GM21723 (cell line): ENCODE data around the gene MTCH1.
"Not testable (repeated sequence)": the region's sequence is repeated elsewhere in the genome, so short reads cannot be mapped to it uniquely, and the experiment has no call there.

Experiments
- ATAC-seq: cut with Tn5 transposase; IDR thresholded peaks from one replicate; pipeline ENCODE4 v1.9.1; 2021; ENCODE audit warnings: mild to moderate bottlenecking, moderate library complexity; ENCODE audit not compliant: unreplicated experiment

The MTCH1 gene

DNA sequence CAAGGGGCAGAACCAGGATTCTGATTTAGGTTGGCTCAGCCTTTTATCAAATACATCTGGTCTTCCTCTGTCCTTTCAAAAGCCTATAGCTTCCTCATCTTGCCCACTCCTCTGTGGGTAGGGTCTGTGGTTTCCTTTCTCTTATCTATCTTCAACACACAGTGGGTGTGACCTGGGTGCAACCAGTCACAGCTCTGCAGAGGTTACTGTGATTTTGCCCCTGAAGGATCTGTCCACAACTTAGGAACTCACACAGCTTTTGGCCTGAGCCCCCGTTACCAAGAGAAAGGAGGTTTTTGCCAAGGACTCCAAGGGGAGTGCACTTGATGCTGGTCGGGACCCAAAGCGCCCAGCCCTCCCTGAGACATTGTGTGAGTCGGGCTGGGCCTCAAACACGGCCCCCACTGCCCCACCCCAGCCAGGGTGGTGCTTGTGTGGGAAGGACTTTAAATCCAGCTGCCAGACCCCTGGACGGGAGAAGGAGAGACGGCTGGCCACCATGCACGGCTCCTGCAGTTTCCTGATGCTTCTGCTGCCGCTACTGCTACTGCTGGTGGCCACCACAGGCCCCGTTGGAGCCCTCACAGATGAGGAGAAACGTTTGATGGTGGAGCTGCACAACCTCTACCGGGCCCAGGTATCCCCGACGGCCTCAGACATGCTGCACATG is 31.6 kb downstream of the MTCH1 start, which contains the start of gene PI16:
PI16 (plus strand) TSS at position 477 of the 670 bp plus-strand sequence; CDS start at position 500, 23 bp downstream.
- no peak for ATAC-seq

DNA sequence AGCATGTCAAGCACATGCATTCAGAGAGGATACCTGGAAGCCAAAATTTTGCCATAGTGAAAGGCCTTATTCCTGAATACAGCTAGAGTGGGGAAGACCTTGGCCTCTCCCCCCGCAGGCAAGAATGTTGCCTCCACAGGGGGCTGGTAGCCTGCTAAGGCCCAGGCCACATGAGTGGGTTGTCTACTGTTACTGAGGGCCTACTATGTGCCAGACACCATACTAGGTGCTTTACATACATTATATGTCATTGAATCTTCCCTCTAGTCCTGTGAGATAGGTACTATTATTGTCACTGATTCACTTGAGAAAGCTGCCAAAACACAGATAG is 32.1 kb downstream of the MTCH1 start:
- no peak for ATAC-seq

DNA sequence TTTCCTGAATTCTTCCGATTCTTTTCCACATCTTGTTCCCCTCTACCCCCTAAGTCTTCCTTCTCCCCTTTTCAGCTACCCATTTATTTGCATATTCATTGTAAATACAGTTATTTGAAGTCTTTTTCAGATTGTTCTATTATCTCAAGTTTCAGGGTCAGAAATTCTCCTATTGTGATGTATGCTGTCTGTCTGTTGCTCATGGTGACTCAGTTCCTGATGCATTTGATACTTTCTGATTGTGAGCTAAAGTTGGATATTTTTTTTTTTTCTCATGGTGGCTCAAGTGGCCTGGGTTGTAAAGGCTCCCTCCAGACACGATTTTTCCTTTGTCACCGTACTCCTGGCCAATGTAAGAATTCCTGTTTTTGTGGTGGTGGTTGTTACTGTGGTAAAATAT is 36.4 kb downstream of the MTCH1 start:
- ATAC-seq = no peak

DNA sequence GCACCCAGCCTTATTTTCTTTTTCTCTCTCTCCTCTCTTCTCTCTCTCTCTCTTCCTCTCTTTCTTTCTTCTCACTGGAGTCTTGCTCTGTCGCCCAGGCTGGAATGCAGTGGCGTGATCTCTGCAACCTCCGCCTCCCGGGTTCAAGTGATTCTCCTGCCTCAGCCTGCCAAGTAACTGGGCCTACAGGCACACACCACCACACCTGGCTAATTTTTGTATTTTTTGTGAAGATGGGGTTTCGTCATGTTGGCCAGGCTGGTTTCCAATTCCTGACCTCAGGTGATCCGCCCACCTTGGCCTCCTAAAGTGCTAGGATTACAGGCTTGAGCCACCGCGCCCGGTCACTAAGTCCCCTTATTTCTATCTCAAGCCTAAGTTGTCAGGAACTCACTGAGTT is 36.9 kb downstream of the MTCH1 start:
- ATAC-seq = not testable (repeated sequence)

DNA sequence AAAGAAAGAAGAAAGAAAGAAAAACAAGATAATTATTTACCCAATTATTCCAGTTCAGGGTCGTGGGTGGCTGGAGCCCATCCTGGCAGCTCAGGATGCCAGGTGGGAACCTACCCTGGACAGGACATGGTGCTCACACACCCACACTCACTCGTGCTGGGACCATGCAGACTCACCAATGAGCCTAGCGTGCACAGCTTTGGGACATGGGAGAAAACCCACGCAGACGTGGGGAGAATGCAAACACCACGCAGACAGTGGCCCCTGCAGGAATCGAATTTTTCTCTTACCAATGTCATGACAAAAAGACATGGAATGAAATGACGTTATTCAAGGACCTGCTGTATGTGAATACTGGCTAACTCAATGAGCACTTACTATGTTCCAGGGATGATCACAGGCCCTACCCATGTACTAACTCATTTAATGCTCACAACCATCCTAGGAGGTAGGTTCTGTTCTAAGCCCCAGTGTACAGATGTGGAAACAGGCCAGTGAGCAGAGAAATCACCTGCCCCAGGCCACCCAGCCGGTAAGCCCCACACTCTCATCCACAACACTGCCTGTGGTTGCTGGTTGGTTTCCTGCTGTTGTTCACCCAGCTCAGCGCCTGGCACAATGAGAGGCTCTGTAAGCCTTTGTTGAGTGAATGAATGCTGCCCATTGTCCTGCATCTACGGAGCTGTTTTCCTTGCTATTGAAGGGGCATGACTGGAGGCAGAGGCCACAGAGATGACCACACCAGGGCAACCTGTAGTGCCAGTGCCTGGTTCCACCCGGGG is 38.2 kb downstream of the MTCH1 start:
- ATAC-seq = no peak

DNA sequence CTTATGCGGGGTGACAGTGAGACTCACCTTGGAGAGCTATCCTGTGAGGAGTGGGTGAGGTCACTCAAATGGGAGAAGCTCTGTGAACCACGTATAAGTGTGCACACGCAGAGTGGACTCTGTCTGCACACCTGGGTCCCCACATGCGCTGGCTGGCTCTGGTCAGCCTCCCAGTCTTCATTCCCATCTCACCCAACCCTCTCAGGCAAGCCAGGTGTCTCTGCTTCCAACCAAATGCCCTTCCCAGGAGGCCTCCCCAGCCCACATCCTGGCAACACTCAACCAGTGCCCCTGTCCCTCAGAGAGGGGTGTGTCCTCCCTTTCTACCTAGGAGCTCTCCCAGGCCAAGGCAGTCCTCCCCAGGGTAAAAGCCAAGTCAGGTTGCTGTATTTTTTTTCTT is 39.5 kb downstream of the MTCH1 start:
- no peak for ATAC-seq

DNA sequence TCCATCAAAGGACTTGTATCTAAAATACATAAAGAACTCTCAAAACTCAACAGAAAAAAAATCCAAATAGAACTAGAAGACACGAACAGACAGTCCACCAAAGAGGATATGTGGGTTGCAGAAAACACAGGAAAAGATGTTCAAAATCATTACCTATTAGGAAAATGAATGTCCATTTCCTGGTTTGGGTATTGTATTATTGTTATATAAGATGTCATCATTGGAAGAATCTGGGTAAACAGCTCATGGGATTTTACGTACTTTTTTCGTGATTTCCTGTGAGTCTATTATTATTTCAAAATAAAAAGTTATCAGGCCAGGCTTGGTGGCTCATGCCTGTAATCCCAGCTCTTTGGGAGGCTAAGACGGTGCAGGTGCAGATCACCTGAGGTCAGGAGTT is 40.7 kb downstream of the MTCH1 start:
- no peak for ATAC-seq

DNA sequence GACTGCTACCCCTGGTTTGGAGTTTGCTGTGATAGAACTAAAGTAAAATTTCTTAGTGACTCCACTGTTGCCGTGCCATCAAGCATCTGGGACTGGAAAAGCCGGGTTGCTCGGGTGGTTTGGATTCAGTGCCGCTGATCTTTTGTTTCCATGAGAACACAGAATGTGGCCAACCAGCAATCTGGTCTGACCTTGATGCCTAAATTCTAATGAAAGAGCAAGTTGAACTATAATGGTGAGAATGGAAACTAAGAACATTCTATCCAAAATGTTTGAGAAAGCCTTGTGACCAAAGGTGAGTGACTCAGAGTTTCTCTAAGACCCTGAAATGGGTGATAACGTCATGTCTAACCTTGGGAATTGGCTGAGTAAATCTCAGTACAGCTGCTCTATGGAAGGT is 41.3 kb downstream of the MTCH1 start:
- no peak for ATAC-seq

DNA sequence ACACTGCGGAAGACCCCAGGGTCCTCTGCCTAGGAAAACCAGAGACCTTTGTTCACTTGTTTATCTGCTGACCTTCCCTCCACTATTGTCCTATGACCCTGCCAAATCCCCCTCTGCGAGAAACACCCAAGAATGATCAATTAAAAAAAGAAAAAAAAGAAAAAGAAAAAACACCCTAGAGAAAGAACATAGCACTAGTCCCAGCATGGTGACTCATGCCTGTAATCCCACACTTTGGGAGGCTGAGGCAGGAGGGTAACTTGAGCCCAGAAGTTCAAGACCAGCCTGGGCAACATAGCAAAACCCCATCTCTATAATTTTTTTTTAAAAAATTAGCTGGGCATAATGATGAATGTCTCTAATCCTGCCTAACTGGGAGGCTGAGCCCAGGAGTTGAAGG is 43.7 kb downstream of the MTCH1 start:
- not testable (repeated sequence) for ATAC-seq

DNA sequence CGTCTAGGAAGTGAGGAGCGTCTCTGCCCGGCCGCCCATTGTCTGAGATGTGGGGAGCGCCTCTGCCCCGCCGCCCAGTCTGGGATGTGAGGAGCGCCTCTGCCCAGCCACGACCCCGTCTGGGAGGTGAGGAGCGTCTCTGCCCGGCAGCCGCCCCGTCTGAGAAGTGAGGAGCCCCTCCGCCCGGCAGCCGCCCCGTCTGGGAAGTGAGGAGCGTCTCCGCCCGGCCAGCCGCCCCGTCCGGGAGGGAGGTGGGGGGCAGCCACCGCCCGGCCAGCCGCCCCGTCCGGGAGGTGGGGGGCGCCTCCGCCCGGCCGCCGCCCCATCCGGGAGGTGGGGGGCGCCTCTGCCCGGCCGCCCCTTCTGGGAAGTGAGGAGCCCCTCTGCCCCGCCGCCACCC is 44.4 kb downstream of the MTCH1 start:
- ATAC-seq = not testable (repeated sequence)

DNA sequence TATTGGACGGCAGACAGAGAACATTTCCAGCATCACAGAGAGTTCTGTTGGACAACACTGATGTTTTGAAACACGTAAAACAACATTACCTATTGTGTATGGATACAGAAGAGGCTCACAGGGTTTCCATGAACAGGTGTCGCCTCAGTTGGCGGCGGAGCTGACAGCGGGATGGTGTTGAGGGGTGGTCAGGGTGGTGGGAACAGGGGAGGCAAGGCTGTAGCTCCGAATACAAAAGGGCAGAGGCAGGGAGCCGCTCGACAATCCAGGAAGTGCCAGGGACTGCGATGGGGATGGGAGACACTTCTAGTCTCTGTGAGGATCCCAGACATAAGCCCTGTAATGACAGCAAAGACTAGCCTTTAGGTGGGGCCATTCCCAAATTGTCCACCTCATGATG is 46.0 kb downstream of the MTCH1 start:
- ATAC-seq = no peak

DNA sequence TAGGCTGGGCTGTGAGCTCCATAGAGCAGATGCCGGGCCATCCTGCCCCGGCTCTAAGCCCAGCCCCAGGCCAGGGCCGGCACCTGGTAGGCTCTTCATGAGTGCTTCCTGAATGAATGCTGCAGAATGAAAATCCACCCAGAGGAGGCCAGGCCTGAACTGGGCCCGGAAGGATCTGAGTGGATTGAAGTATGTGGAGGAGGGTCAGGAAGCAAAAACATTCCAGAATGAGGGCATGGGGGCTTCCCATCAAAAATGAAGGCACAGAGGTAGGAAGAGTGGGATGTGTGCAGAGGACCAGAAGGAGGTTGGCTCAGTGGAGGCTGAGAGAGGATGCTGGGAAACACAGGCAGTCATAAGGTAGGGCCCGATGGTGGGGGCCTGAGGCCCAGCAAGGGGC is 47.0 kb downstream of the MTCH1 start:
- ATAC-seq = not testable (repeated sequence)

DNA sequence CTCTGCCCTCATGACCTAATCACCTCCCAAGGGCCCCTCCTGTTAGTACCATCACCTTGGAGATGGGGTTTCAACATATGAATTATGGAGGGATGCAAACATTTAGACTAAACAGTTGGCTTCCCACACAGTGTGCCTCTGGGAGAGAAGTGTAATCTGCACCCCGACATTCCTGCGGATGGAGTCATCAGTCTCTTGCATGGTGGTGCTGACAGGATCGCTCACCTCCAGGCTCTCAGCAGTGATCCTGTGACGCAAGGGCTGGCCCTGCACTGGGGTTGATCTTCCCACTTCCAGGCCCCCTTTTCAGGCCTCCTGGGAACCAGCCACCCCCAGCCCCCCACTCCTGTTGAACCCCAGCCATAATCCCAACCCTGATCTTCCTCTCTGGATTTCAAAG is 47.5 kb downstream of the MTCH1 start:
- no peak for ATAC-seq

DNA sequence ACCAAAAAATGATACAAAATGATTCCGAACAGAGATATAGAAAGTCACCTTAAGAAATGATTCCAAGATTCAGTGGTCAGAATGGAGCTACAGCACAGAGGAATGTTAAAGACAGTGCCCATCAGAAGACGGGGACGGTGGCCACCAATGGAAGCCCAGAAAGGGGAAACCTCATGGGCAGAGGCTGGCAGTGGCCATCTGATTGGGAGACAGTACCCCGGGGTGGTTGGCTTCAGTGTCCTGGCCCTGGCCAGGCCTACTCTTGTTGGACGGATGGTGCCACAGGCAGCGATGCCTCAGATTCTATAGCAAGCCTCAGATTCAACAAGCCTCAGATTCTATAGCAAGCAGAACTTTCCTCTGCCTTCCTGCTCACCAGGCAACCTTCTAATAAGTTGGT is 48.1 kb downstream of the MTCH1 start:
- ATAC-seq = no peak

DNA sequence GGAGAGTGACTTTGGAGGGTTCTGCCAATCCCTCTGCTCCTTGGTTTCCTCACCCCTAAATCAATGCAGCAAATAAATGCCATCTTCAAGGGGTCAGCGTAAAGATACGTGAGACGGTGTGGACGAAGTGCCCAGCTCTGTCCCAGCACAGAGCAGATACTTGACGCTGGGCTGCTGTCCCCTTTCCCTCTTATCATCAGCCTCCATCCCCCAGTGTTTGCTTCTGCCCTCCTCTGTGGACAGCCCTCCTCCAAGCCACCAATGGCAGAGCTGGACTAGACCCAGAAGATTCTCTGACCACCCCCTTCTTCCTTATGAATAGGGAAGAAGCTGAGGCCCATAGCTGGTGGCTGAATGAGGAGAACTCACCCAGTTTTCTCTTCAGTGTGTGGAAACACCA is 49.2 kb downstream of the MTCH1 start:
- no peak for ATAC-seq

DNA sequence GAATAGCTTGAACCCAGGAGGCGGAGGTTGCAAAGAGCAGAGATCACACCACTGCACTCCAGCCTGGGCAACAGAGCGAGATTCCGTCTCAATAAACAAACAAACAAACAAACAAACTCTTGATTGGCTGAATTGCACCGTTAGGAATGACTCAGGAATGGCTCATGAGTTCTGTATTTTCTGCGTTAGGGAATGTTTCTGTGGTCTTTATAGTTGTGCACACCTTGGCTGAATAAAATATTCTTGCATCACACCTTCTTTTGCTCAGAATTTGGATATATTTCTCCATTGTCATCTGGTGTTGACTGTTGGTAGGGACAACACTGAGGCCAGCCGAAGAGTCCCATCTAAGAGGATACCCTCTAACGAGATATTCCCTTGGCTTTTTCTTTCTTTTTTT is 51.1 kb downstream of the MTCH1 start:
- ATAC-seq = no peak

DNA sequence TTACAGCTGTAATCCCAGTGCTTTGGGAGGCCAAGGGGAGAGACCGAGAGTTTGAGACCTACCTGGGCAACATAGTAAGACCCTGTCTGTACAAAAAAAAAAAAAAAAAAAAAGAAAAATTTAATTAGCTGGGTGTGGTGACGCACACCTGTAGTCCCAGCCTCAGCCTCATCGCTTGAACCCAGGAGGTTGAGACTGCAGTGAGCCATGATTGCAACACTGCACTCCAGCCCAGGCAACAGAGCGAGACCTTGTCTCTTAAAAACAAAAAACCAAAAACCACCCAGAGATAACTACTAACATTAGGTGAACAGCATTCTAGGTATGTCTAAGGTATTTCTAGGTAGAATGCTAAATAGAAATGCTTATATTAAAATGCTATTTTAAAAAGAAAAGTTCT is 52.5 kb downstream of the MTCH1 start:
- ATAC-seq = no peak

DNA sequence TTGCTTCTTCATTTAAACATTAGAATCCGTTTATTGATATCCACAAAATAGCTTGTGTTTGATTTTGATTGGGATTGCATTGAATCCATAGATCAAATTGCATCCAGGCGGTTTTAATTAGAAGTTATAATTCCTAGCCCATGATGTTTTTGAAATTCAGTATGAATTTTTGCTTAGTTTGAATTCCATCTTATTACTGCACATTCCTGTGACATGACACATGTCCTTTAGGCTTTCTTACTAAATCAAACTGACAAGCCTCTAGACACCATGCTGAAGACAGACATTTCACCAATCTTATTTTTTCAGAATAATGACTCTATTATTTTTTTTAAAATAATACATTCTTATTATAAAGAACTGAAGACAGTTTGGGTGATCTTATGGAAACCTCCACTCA is 52.9 kb downstream of the MTCH1 start:
- ATAC-seq = no peak

DNA sequence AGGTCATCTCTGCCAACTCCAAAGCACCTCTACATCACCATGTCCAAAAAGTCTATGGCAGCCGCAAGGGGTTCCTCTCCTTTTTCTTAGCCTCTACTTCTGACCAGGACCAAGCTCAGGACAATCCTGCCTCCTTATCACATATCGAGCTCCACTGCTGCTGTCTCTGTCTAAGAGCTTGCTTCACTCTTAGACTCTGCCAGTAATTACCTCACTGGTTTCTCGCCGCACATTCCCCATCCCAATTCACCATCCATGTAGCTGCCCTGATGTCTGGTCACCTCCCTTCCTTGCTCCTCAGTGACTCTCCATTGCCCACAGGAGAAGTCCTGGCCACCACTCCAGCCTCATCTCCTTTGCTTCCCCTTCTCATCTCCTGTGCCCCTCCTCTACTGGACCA is 55.5 kb downstream of the MTCH1 start:
- no peak for ATAC-seq

DNA sequence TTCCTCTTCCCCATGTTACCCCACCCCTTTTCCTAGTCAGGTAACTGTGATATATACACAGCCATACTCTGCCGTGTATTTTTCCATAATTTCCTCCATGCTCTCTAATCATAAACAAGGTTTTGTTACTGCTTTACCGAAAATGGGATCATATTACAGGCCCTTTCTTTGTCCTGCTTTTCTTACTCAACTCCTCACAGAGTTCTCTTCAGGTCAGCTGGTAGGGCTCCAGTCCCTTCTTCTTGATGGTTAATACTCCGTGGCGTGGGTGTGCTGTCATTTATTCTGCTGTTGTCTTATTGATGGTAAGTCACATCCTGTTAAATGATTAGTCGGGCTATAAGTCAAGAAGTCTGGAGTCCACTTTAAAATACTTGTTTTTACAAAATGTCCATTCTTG is 56.4 kb downstream of the MTCH1 start:
- no peak for ATAC-seq

DNA sequence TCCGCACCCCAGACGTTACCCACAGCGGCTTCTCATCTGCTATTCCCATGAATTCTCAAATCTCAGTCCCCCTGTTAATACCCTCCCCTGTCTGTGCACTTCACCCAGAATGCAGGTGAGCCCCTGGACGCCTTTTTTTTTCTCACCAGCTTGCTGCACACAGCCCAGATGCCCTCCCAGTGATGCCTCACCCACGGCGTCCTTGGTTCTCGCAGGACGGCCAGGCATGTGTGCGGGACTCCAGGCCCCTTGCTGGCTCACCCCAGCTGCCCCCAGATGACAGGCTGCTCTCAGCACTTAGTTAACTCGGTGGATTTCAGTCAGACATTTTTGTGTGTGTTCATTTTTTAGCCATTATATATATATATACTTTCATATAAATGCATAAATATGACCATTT is 56.8 kb downstream of the MTCH1 start:
- no peak for ATAC-seq

DNA sequence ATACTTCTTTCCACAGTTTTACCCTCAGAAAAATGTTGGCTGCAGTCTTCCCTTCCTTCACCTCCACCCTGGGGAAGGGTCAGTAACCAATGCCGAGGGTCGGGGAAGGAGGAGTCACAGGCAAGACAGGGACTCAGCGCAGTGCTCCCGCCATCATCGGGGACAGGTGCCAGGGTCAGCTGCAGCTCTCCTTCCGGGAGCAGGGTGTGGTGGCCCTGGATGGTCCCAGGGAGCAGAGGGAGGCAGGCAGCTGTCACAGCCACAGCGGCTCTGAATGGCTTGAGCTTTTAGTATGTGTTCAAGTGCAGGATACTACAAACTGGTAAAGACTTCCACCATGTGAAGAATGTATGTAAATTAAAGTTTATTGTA is 57.5 kb downstream of the MTCH1 start:
- ATAC-seq = no peak
